ENCODE results near the gene CALD1.

CALD1 gene

GRCh38 chr7:134835463-134835823, 56.0 kb downstream of the CALD1 start:
- in situ Hi-C loops (cut with MboI; ENCODE audit: low sequenced_read_pairs, unreplicated experiment): no loop called here
- DNase-seq (ENCODE audit: low spot score): no peak
- no peak for TF ChIP-seq CTCF (IDR thresholded peaks at IDR 0.05; ENCODE audit: borderline replicate concordance, control extremely low read depth, extremely low read depth, insufficient read depth, missing control alignments)

- in situ Hi-C loops (cut with MboI; ENCODE audit: low sequenced_read_pairs, unreplicated experiment): no loop called here
- TF ChIP-seq CTCF (IDR thresholded peaks at IDR 0.05; ENCODE audit: borderline replicate concordance, control extremely low read depth, extremely low read depth, insufficient read depth, missing control alignments): no peak
- DNase-seq (ENCODE audit: low spot score): no peak
Observed at GRCh38 chr7:134836447-134836846, 57.0 kb downstream of the CALD1 start.

- DNase-seq (ENCODE audit: low spot score): no peak
- no peak for TF ChIP-seq CTCF (IDR thresholded peaks at IDR 0.05; ENCODE audit: borderline replicate concordance, control extremely low read depth, extremely low read depth, insufficient read depth, missing control alignments)
- in situ Hi-C loops (cut with MboI; ENCODE audit: low sequenced_read_pairs, unreplicated experiment): no loop called here
Observed at GRCh38 chr7:134839298-134839697, 59.9 kb downstream of the CALD1 start.

DNA sequence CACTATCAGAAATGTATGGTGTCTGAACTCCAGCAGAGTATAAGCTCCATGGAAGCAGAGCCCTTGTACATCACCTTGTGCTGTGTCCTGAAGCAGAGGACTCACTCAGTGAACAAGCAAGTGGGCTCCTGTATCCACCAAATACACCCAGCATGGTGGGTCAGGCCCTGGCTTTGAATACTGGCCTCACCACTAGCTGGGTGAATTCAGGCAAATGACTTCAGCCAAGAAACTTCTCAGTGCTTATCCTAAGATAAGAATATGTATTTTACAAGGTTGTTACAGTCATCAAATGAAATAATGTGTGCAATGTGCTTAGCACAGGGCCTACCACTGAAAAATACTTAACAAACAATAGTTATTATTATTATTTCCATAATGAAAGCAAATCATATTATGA, 62.6 kb downstream of the CALD1 start:
- in situ Hi-C loops (cut with MboI; ENCODE audit: low sequenced_read_pairs, unreplicated experiment): no loop called here
- TF ChIP-seq CTCF (IDR thresholded peaks at IDR 0.05; ENCODE audit: borderline replicate concordance, control extremely low read depth, extremely low read depth, insufficient read depth, missing control alignments): no peak
- DNase-seq (ENCODE audit: low spot score): no peak

DNA sequence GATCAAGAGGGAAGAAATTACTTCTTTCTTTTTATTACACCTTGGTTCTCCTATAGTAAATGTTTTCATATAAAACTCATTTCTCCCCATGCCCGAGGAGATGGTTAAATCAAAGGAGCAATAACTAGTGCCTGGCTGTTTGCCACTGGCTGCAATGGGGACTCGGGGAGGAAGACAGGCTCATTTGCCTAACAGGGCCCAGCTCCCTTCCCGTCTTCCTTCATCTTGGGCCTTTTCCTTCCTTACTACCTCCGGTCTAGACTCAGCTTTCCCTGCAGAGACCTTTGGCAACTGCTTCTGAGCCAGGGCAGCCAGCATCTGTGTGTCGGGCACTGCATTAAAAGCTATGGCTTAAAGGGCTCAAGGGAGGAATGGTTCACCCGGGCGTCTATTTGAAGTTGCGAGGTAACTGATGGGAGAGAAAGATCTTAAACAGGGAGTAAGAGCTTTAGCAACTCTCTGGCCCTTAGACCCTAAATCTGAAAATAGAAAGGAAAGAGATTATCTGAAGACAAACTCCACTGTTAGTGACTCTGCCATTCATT, 63.5 kb downstream of the CALD1 start:
- in situ Hi-C loops (cut with MboI; ENCODE audit: low sequenced_read_pairs, unreplicated experiment): no loop called here
- no peak for TF ChIP-seq CTCF (IDR thresholded peaks at IDR 0.05; ENCODE audit: borderline replicate concordance, control extremely low read depth, extremely low read depth, insufficient read depth, missing control alignments)
- no peak for DNase-seq (ENCODE audit: low spot score)

DNA sequence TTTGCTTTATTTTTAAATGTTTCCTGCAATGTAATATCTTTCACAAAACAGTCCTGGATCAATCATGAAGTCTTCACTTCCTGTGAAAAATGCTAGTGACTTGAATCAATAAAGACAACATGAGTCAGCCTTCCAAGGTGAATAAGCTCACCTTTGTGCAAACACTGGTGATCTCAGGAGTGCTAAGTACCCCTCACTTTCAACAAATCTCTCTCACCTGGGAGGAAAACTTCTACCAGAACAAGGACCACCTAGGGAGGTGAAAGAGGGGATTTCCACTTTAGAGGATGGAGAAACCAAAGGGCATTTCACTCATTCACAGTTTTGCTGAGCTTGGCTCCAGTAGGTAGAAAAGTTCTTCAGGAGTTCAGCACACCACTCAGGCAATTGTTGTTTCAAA, 64.8 kb downstream of the CALD1 start:
- TF ChIP-seq CTCF (IDR thresholded peaks at IDR 0.05; ENCODE audit: borderline replicate concordance, control extremely low read depth, extremely low read depth, insufficient read depth, missing control alignments): no peak
- in situ Hi-C loops (cut with MboI; ENCODE audit: low sequenced_read_pairs, unreplicated experiment): no loop called here
- DNase-seq (ENCODE audit: low spot score): no peak

DNA sequence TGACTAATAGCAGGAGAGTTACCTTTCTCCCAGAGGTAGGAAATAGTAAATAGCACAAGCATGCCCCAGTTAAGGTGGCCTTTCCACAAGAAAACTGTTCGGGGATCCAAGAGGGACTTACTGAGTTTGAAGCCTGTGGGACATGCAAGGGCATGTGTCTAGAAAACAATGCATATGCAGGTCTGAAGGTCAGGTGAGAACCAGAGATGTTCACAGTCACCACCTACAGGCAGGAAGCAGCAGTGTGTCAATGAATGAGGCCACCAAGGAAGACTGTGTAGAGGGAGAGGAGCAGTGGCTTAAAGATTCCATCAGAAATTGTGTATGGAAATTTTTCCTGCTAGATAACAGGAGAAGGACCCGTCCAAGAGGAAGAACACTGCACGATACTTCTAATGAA, 66.0 kb downstream of the CALD1 start:
- peak; percentile 26 for DNase-seq (ENCODE audit: low spot score)
- in situ Hi-C loops (cut with MboI; ENCODE audit: low sequenced_read_pairs, unreplicated experiment): no loop called here

More for the DNA sequence above, 66.0 kb downstream of the CALD1 start:
- no peak for TF ChIP-seq CTCF (IDR thresholded peaks at IDR 0.05; ENCODE audit: borderline replicate concordance, control extremely low read depth, extremely low read depth, insufficient read depth, missing control alignments)

All from GM13976 (cell line).